Neural progenitor cell (in vitro differentiated cells): Measurements from ENCODE around the gene WDR48. TPM values are rescaled to one million over a fixed set of nuclear protein-coding genes. Genes with fewer than 3 reads are reported as not detected.
A peak's percentile ranks its signal among the peaks of the same experiment; 100 is the strongest.

Experiments used
- DNase-seq: peaks from one replicate; pipeline ENCODE4 v3.0.0-alpha.2; 2016; ENCODE audit warnings: low spot score
- H2AFZ ChIP-seq: fragments of 200-600 bp; sonication (generic); replicated peaks from 2 replicates; pipeline ENCODE4 v1.6.1; 2016; ENCODE audit warnings: antibody characterized with exemption
- H3F3A ChIP-seq: fragments of 200-600 bp; sonication (generic); 2 replicates; pipeline ENCODE4 v1.6.1; 2016; ENCODE audit warnings: antibody characterized with exemption, low read depth
- H3K27ac ChIP-seq: fragments of 200-600 bp; sonication (generic); 2 replicates; pipeline ENCODE4 v1.5.1; 2016; ENCODE audit warnings: mild to moderate bottlenecking
- H3K27me3 ChIP-seq: fragments of 200-600 bp; sonication (generic); 2 replicates; pipeline ENCODE4 v1.6.1; 2016; ENCODE audit warnings: mild to moderate bottlenecking, moderate library complexity
- H3K36me3 ChIP-seq: fragments of 200-600 bp; sonication (generic); 2 replicates; pipeline ENCODE4 v1.5.1; 2016
- H3K4me1 ChIP-seq: fragments of 200-600 bp; sonication (generic); 2 replicates; pipeline ENCODE4 v1.6.1; 2016; ENCODE audit warnings: mixed run types
- H3K4me2 ChIP-seq: fragments of 200-600 bp; sonication (generic); 2 replicates; pipeline ENCODE4 v1.6.1; 2016
- H3K4me3 ChIP-seq: fragments of 200-600 bp; sonication (generic); 2 replicates; pipeline ENCODE4 v1.5.1; 2016
- H3K79me2 ChIP-seq: fragments of 200-600 bp; sonication (generic); 2 replicates; pipeline ENCODE4 v1.6.1; 2016; ENCODE audit warnings: low read depth
- H3K9ac ChIP-seq: fragments of 200-600 bp; sonication (generic); 2 replicates; pipeline ENCODE4 v1.6.1; 2016
- H3K9me3 ChIP-seq: fragments of 200-600 bp; sonication (generic); 2 replicates; pipeline ENCODE4 v1.5.1; 2016; ENCODE audit warnings: low read depth
- H4K20me1 ChIP-seq: fragments of 200-600 bp; sonication (generic); 2 replicates; pipeline ENCODE4 v1.6.1; 2016; ENCODE audit warnings: low read depth
- H3K27ac Mint-ChIP-seq: 3 replicates; pipeline ENCODE4 v1.8.0; 2021; ENCODE audit warnings: mixed read lengths
- H3K27me3 Mint-ChIP-seq: 2 replicates; pipeline ENCODE4 v1.8.0; 2022; ENCODE audit warnings: low read depth, mild to moderate bottlenecking, inconsistent platforms, moderate library complexity, mixed read lengths; ENCODE audit not compliant: insufficient read depth
- H3K36me3 Mint-ChIP-seq: 3 replicates; pipeline ENCODE4 v1.8.0; 2021; ENCODE audit warnings: mixed read lengths
- H3K4me1 Mint-ChIP-seq: 3 replicates; pipeline ENCODE4 v1.8.0; 2021; ENCODE audit warnings: mixed read lengths
- H3K4me3 Mint-ChIP-seq: 3 replicates; pipeline ENCODE4 v1.8.0; 2021; ENCODE audit warnings: mild to moderate bottlenecking, moderate library complexity, mixed read lengths
- H3K9me3 Mint-ChIP-seq: 3 replicates; pipeline ENCODE4 v1.8.0; 2020; ENCODE audit warnings: mixed read lengths
- CTCF ChIP-seq: fragments of 200-600 bp; sonication (generic); IDR thresholded peaks from 2 replicates; pipeline ENCODE4 v1.5.1; 2017; ENCODE audit warnings: antibody characterized with exemption, mild to moderate bottlenecking
- EZH2 ChIP-seq: fragments of 200-600 bp; sonication (generic); IDR thresholded peaks from 2 replicates; pipeline ENCODE4 v1.6.1; 2017; ENCODE audit warnings: antibody characterized with exemption, mild to moderate bottlenecking, moderate library complexity
- EZH2phosphoT487 ChIP-seq: fragments of 200-600 bp; sonication (generic); IDR thresholded peaks from 2 replicates; pipeline ENCODE4 v1.6.1; 2017; ENCODE audit warnings: antibody characterized with exemption
- total RNA-seq: library from RNA; depleted of rRNA; stranded (reverse); fragments of >200 nt; gene quantifications from 2 replicates; pipeline ENCODE4 v1.2.3, GENCODE V29; 2015; ENCODE audit warnings: low replicate concordance

Gene WDR48
- total RNA-seq, 1 donor from 2014 or later = 127 TPM

- Mint-ChIP-seq H3K27ac (peak overlapping the region; percentile 10), H3K9me3 (no peaks in the 10 kb centered on the region), H3K27me3 (no peaks in the 10 kb centered on the region), H3K36me3 (no peaks in the 10 kb centered on the region), H3K4me3 (no peak overlapping the region), H3K4me1 (peaks cover 10% of the 10 kb centered on the region)
- H3F3A ChIP-seq = no peaks in the 10 kb centered on the region
- H3K27ac ChIP-seq = no peak overlapping the region
- no peaks in the 10 kb centered on the region for H3K4me1 ChIP-seq
- peaks cover 7% of the 10 kb centered on the region for H3K27me3 ChIP-seq
- TF ChIP-seq CTCF = no peak
- no peak for TF ChIP-seq EZH2
- no peak for TF ChIP-seq EZH2phosphoT487
- H3K4me2 ChIP-seq = no peak overlapping the region
- no peak overlapping the region for H3K4me3 ChIP-seq
- H4K20me1 ChIP-seq = no peaks in the 10 kb centered on the region
- DNase-seq = no peak
- H3K9me3 ChIP-seq = no peaks in the 10 kb centered on the region
- no peaks in the 10 kb centered on the region for H3K36me3 ChIP-seq
- H2AFZ ChIP-seq = no peak overlapping the region
- H3K79me2 ChIP-seq = no peaks in the 10 kb centered on the region
- no peak overlapping the region for H3K9ac ChIP-seq
These were observed 60.3 kb downstream of the WDR48 start for GRCh38 chr3:39112113-39112512.

GRCh38 chr3:39112535-39112934 is 60.7 kb downstream of the WDR48 start:
- Histone ChIP-seq H3K4me2 (no peak overlapping the region), H2AFZ (no peak overlapping the region), H3K27me3 (peaks cover 7% of the 10 kb centered on the region), H3K27ac (no peak overlapping the region), H3K9ac (no peak overlapping the region), H3K9me3 (no peaks in the 10 kb centered on the region), H3K36me3 (no peaks in the 10 kb centered on the region), H3F3A (no peaks in the 10 kb centered on the region), H3K79me2 (no peaks in the 10 kb centered on the region), H3K4me3 (no peak overlapping the region), H4K20me1 (no peaks in the 10 kb centered on the region), H3K4me1 (no peaks in the 10 kb centered on the region)
- no peak for TF ChIP-seq EZH2phosphoT487
- no peak for TF ChIP-seq CTCF
- no peak for TF ChIP-seq EZH2
- Mint-ChIP-seq H3K36me3 (no peaks in the 10 kb centered on the region), H3K27me3 (no peaks in the 10 kb centered on the region), H3K27ac (no peak overlapping the region), H3K4me3 (no peak overlapping the region), H3K9me3 (no peaks in the 10 kb centered on the region), H3K4me1 (peaks cover 10% of the 10 kb centered on the region)
- no peak for DNase-seq

GRCh38 chr3:39113291-39113690 is 61.5 kb downstream of the WDR48 start:
- no peak overlapping the region for H3K4me3 Mint-ChIP-seq
- no peak overlapping the region for H3K4me2 ChIP-seq
- H4K20me1 ChIP-seq = no peaks in the 10 kb centered on the region
- no peak for TF ChIP-seq CTCF
- no peak for TF ChIP-seq EZH2
- TF ChIP-seq EZH2phosphoT487 = no peak
- no peak for DNase-seq
- no peak overlapping the region for H3K9ac ChIP-seq
- H3K4me3 ChIP-seq = no peak overlapping the region
- no peaks in the 10 kb centered on the region for H3F3A ChIP-seq
- H3K27ac ChIP-seq = no peak overlapping the region
- no peak overlapping the region for H3K27ac Mint-ChIP-seq
- peaks cover 5% of the 10 kb centered on the region for H3K4me1 Mint-ChIP-seq
- no peaks in the 10 kb centered on the region for H3K27me3 Mint-ChIP-seq
- H3K36me3 ChIP-seq = no peaks in the 10 kb centered on the region
- peaks cover 7% of the 10 kb centered on the region for H3K27me3 ChIP-seq
- H2AFZ ChIP-seq = no peak overlapping the region
- H3K9me3 Mint-ChIP-seq = no peaks in the 10 kb centered on the region
- H3K9me3 ChIP-seq = no peaks in the 10 kb centered on the region
- no peaks in the 10 kb centered on the region for H3K79me2 ChIP-seq
- H3K36me3 Mint-ChIP-seq = no peaks in the 10 kb centered on the region
- H3K4me1 ChIP-seq = no peaks in the 10 kb centered on the region
